SK-N-MC (cell line): ENCODE data around the gene IQGAP3.

Experiments used
- EZH2 ChIP-seq: fragments of 200-600 bp; sonication (generic); IDR thresholded peaks from one replicate; pipeline ENCODE4 v1.6.1; 2017; ENCODE audit warnings: antibody characterized with exemption
- FOXP2 ChIP-seq: optimal IDR thresholded peaks from 2 replicates; pipeline ENCODE3; 2011; ENCODE audit warnings: mild to moderate bottlenecking, moderate library complexity; ENCODE audit not compliant: insufficient read depth; ENCODE audit errors: extremely low read length, control extremely low read depth
- POLR2AphosphoS5 ChIP-seq: IDR thresholded peaks from 2 replicates; pipeline ENCODE4 v1.6.1; 2012; ENCODE audit warnings: mild to moderate bottlenecking, low read depth, low read length, borderline replicate concordance

- no peak for TF ChIP-seq POLR2AphosphoS5
- no peak for TF ChIP-seq EZH2
- TF ChIP-seq FOXP2: no peak
These were observed 19.8 kb downstream of the IQGAP3 start for GRCh38 chr1:156552518-156552917.
